Neural cell (in vitro differentiated cells): Measurements from ENCODE around the gene MPDU1. TPM values are rescaled to one million over a fixed set of nuclear protein-coding genes. Genes with fewer than 3 reads are reported as not detected.

ENCODE experiments used
- H2AFZ ChIP-seq: fragments of 200-600, 300-800 bp; sonication (generic), shearing (Covaris generic); 2 replicates; pipeline ENCODE4 v1.6.0; 2014; ENCODE audit warnings: low read depth, mild to moderate bottlenecking, antibody characterized with exemption, low read length, moderate library complexity
- H3F3A ChIP-seq: fragments of 200-600 bp; shearing (Covaris generic); 2 replicates; pipeline ENCODE4 v1.6.1; 2016; ENCODE audit warnings: mild to moderate bottlenecking, moderate library complexity, mixed read lengths, antibody characterized with exemption, low read length; ENCODE audit not compliant: insufficient read depth, poor library complexity, severe bottlenecking
- H3K27ac ChIP-seq: fragments of 200-600, 300-800 bp; sonication (generic), shearing (Covaris generic); 2 replicates; pipeline ENCODE4 v1.5.1; 2014; ENCODE audit warnings: mild to moderate bottlenecking, low read length, moderate library complexity
- H3K27me3 ChIP-seq: fragments of 300-800, 200-600 bp; sonication (generic), shearing (Covaris generic); 2 replicates; pipeline ENCODE4 v1.6.0; 2014; ENCODE audit warnings: mild to moderate bottlenecking, low read depth, low read length, moderate library complexity; ENCODE audit not compliant: insufficient read depth
- H3K36me3 ChIP-seq: fragments of 300-800, 200-600 bp; sonication (generic), shearing (Covaris generic); 2 replicates; pipeline ENCODE4 v1.5.1; 2014; ENCODE audit warnings: mild to moderate bottlenecking, antibody characterized with exemption, low read length, moderate library complexity; ENCODE audit not compliant: insufficient read depth
- H3K4me2 ChIP-seq: fragments of 300-800, 200-600 bp; sonication (generic), shearing (Covaris generic); 2 replicates; pipeline ENCODE4 v1.6.0; 2014; ENCODE audit warnings: mild to moderate bottlenecking, low read length
- H3K4me3 ChIP-seq: fragments of 300-800, 200-600 bp; sonication (generic), shearing (Covaris generic); 2 replicates; pipeline ENCODE4 v1.5.1; 2014; ENCODE audit warnings: mild to moderate bottlenecking, low read length, moderate library complexity
- H3K79me2 ChIP-seq: fragments of 200-600 bp; shearing (Covaris generic); replicated peaks from 2 replicates; pipeline ENCODE4 v1.6.0; 2014; ENCODE audit warnings: mild to moderate bottlenecking, low read length, moderate library complexity; ENCODE audit not compliant: insufficient read depth
- H3K9ac ChIP-seq: fragments of 300-800, 200-600 bp; sonication (generic), shearing (Covaris generic); 2 replicates; pipeline ENCODE4 v1.6.1; 2016; ENCODE audit warnings: mild to moderate bottlenecking, low read length, mixed read lengths
- H3K9me2 ChIP-seq: fragments of 200-600 bp; shearing (Covaris generic); 2 replicates; pipeline ENCODE4 v1.6.1; 2016; ENCODE audit warnings: mild to moderate bottlenecking, low read length, mixed read lengths; ENCODE audit not compliant: insufficient read depth
- H3K9me3 ChIP-seq: fragments of 200-600, 300-800 bp; sonication (generic), shearing (Covaris generic); 2 replicates; pipeline ENCODE4 v1.6.1; 2016; ENCODE audit warnings: mild to moderate bottlenecking, mixed run types, low read length, moderate library complexity, mixed read lengths
- H4K20me1 ChIP-seq: fragments of 200-600 bp; shearing (Covaris generic); 2 replicates; pipeline ENCODE4 v1.6.1; 2016; ENCODE audit warnings: mild to moderate bottlenecking, mixed run types; ENCODE audit not compliant: insufficient read depth
- EP300 ChIP-seq: fragments of 450-650 bp; conservative IDR thresholded peaks from 2 replicates; pipeline ENCODE4 v1.6.1; 2014; ENCODE audit warnings: antibody characterized with exemption, mild to moderate bottlenecking, moderate library complexity; ENCODE audit not compliant: poor library complexity, severe bottlenecking
- EZH2 ChIP-seq: fragments of 200-600, 300-800 bp; shearing (Covaris generic), sonication (generic); IDR thresholded peaks from 2 replicates; pipeline ENCODE4 v1.6.1; 2014; ENCODE audit warnings: antibody characterized with exemption, low read length, borderline replicate concordance, mild to moderate bottlenecking; ENCODE audit not compliant: insufficient read depth, poor library complexity, severe bottlenecking
- MXI1 ChIP-seq: fragments of 450-650 bp; conservative IDR thresholded peaks from 2 replicates; pipeline ENCODE4 v1.6.1; 2014; ENCODE audit warnings: antibody characterized with exemption, mild to moderate bottlenecking; ENCODE audit not compliant: poor library complexity, severe bottlenecking
- POLR2AphosphoS5 ChIP-seq: IDR thresholded peaks from 2 replicates; pipeline ENCODE4 v1.6.1; 2012
- RAD21 ChIP-seq: fragments of 450-650 bp; conservative IDR thresholded peaks from 2 replicates; pipeline ENCODE4 v1.6.1; 2014; ENCODE audit warnings: antibody characterized with exemption, mild to moderate bottlenecking, moderate library complexity
- SMC3 ChIP-seq: fragments of 450-650 bp; conservative IDR thresholded peaks from 2 replicates; pipeline ENCODE4 v1.6.1; 2014; ENCODE audit warnings: antibody characterized with exemption, mild to moderate bottlenecking, moderate library complexity; ENCODE audit not compliant: poor library complexity
- TAF1 ChIP-seq: IDR thresholded peaks from 2 replicates; pipeline ENCODE4 v1.6.1; 2012; ENCODE audit warnings: low read depth
- polyA plus RNA-seq: library from polyadenylated mRNA; depleted of rRNA; stranded (reverse); fragments of >200 nt; gene quantifications from 2 replicates; pipeline ENCODE4 v1.2.3, GENCODE V29; 2014
- TF ChIP-seq, protein P1 (sequence below): fragments of 450-650 bp; IDR thresholded peaks from 2 replicates; pipeline ENCODE4 v1.5.1; 2014; ENCODE audit warnings: antibody characterized with exemption, mild to moderate bottlenecking, moderate library complexity; ENCODE audit not compliant: poor library complexity, severe bottlenecking
- TF ChIP-seq, protein P2 (sequence below): IDR thresholded peaks from 2 replicates; pipeline ENCODE4 v1.6.1; 2012; ENCODE audit warnings: borderline replicate concordance

The MPDU1 gene
- polyA plus RNA-seq, 1 donor from 2014 or later: 110 TPM

DNA sequence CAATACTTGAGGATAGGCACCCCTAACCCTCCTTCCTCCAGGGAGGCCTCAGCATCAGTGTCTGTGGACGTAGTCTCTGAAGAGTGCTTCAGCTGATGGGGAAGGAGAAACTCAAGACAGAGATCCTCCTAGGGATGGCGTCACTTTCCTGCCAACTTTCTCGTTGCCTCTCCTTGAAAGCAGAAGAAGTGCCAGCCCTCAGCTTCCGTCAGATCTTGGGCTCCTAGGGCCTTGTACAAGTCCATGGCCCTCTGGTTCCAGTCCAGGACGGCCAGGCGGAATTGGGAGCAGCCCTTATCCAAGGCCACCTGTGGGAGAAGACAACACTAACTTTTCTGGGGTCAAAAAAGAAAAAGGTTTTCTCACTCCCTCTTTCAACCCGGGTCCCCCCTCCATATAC, 42.7 kb downstream of the MPDU1 start:
- Histone ChIP-seq H3K4me2 (peak overlapping the region; percentile 87), H3K4me3 (peak overlapping the region; percentile 88), H3K9ac (peak overlapping the region; percentile 97), H3K79me2 (peaks cover 11% of the 10 kb centered on the region), H2AFZ (no peak overlapping the region), H4K20me1 (no peaks in the 10 kb centered on the region), H3K27me3 (no peaks in the 10 kb centered on the region), H3F3A (no peaks in the 10 kb centered on the region), H3K9me2 (no peaks in the 10 kb centered on the region), H3K9me3 (no peaks in the 10 kb centered on the region), H3K27ac (peak overlapping the region; percentile 96), H3K36me3 (no peaks in the 10 kb centered on the region)
- TF ChIP-seq EZH2: no peak
- TF ChIP-seq, protein P1, sequence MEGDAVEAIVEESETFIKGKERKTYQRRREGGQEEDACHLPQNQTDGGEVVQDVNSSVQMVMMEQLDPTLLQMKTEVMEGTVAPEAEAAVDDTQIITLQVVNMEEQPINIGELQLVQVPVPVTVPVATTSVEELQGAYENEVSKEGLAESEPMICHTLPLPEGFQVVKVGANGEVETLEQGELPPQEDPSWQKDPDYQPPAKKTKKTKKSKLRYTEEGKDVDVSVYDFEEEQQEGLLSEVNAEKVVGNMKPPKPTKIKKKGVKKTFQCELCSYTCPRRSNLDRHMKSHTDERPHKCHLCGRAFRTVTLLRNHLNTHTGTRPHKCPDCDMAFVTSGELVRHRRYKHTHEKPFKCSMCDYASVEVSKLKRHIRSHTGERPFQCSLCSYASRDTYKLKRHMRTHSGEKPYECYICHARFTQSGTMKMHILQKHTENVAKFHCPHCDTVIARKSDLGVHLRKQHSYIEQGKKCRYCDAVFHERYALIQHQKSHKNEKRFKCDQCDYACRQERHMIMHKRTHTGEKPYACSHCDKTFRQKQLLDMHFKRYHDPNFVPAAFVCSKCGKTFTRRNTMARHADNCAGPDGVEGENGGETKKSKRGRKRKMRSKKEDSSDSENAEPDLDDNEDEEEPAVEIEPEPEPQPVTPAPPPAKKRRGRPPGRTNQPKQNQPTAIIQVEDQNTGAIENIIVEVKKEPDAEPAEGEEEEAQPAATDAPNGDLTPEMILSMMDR: no peak
- TF ChIP-seq POLR2AphosphoS5: no peak
- no peak for TF ChIP-seq RAD21
- TF ChIP-seq, protein P2, sequence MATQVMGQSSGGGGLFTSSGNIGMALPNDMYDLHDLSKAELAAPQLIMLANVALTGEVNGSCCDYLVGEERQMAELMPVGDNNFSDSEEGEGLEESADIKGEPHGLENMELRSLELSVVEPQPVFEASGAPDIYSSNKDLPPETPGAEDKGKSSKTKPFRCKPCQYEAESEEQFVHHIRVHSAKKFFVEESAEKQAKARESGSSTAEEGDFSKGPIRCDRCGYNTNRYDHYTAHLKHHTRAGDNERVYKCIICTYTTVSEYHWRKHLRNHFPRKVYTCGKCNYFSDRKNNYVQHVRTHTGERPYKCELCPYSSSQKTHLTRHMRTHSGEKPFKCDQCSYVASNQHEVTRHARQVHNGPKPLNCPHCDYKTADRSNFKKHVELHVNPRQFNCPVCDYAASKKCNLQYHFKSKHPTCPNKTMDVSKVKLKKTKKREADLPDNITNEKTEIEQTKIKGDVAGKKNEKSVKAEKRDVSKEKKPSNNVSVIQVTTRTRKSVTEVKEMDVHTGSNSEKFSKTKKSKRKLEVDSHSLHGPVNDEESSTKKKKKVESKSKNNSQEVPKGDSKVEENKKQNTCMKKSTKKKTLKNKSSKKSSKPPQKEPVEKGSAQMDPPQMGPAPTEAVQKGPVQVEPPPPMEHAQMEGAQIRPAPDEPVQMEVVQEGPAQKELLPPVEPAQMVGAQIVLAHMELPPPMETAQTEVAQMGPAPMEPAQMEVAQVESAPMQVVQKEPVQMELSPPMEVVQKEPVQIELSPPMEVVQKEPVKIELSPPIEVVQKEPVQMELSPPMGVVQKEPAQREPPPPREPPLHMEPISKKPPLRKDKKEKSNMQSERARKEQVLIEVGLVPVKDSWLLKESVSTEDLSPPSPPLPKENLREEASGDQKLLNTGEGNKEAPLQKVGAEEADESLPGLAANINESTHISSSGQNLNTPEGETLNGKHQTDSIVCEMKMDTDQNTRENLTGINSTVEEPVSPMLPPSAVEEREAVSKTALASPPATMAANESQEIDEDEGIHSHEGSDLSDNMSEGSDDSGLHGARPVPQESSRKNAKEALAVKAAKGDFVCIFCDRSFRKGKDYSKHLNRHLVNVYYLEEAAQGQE: no peak
- no peak for TF ChIP-seq MXI1
- TF ChIP-seq SMC3: no peak
- no peak for TF ChIP-seq TAF1
- TF ChIP-seq EP300: no peak

DNA sequence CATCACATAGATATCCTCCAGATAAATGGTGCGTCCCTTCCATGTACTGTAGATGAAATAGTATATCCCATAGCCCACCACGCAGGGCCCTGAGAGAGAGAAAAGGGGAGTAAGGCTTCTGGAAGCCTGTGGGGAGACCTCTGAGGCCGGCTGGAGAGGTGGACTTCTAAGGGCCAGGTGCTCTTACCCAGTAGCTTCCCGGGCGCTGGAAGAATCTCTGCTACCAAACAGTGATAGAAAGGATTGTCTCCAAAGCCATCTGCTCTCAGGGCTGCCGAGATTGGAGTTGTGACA, 43.3 kb downstream of the MPDU1 start:
- Histone ChIP-seq H3K4me2 (peak overlapping the region; percentile 87), H3K4me3 (peak overlapping the region; percentile 88), H3K27me3 (no peaks in the 10 kb centered on the region), H3K79me2 (peaks cover 11% of the 10 kb centered on the region), H3K27ac (peak overlapping the region; percentile 96), H3K9me3 (no peaks in the 10 kb centered on the region), H3K36me3 (no peaks in the 10 kb centered on the region), H3K9ac (peak overlapping the region; percentile 97), H2AFZ (peak overlapping the region; percentile 83), H3K9me2 (no peaks in the 10 kb centered on the region), H4K20me1 (no peaks in the 10 kb centered on the region), H3F3A (no peaks in the 10 kb centered on the region)
- TF ChIP-seq TAF1 (no peak), POLR2AphosphoS5 (no peak), RAD21 (no peak), MXI1 (no peak), EZH2 (no peak), EP300 (no peak), SMC3 (no peak)
- TF ChIP-seq, protein P1: no peak
- TF ChIP-seq, protein P2: no peak
